Activated T-helper 17 cell treated with anti-CD3 and anti-CD28 coated beads, Interleukin-2, amount 50 U/mL, for 72 hours (primary cell): ENCODE results near the gene TTC36. TPM values are rescaled to one million over a fixed set of nuclear protein-coding genes. Genes with fewer than 3 reads are reported as not detected.

ENCODE experiments used
- total RNA-seq, 2 donors: library from RNA; stranded (reverse); gene quantifications; one replicate each; pipeline ENCODE4 v1.2.3, GENCODE V29; 2022

TTC36 gene
- total RNA-seq, 2 donors from 2014 or later: 0.29 to 1.2 TPM

Other genes with a start within 250 kb of the TTC36 start
- 100 to 1,000 TPM; 338 to 500 TPM for gene CD3E, start 222.7 kb upstream of the TTC36 start, total RNA-seq
- gene CD3D, start 184.8 kb upstream of the TTC36 start, total RNA-seq: 100 to 1,000 TPM; 313 to 365 TPM
- 100 to 1,000 TPM; 103 to 140 TPM for gene CD3G, start 183.1 kb upstream of the TTC36 start, total RNA-seq
- gene UBE4A, start 167.9 kb upstream of the TTC36 start, total RNA-seq: 10 to 100 TPM; 40.9 to 48.3 TPM
- 100 to 1,000 TPM; 155 to 275 TPM for gene ATP5MG, start 125.9 kb upstream of the TTC36 start, total RNA-seq
- 100 to 1,000 TPM in 1 of 2 donors, 10 to 100 TPM in 1; 81.6 to 118 TPM for gene KMT2A, start 91.0 kb upstream of the TTC36 start, total RNA-seq
- gene TMEM25, start 3.7 kb downstream of the TTC36 start, total RNA-seq: 10 to 100 TPM in 1 of 2 donors, 1 to 10 TPM in 1; 8.2 to 14.9 TPM
- gene IFT46, start 38.5 kb downstream of the TTC36 start, total RNA-seq: 1 to 10 TPM; 7.0 to 7.5 TPM
- 100 to 1,000 TPM; 143 to 155 TPM for gene ARCN1, start 44.9 kb downstream of the TTC36 start, total RNA-seq
- gene PHLDB1, start 80.1 kb downstream of the TTC36 start, total RNA-seq: 1 to 10 TPM; 2.2 to 4.7 TPM
- not detected for gene TREH, start 152.2 kb downstream of the TTC36 start, total RNA-seq